CD8-positive, alpha-beta memory T cell (primary cell): ENCODE results near the gene TUBA1C. TPM values are rescaled to one million over a fixed set of nuclear protein-coding genes. Genes with fewer than 3 reads are reported as not detected.
"Not testable (repeated sequence)": the region's sequence is repeated elsewhere in the genome, so short reads cannot be mapped to it uniquely, and the experiment has no call there.

ENCODE experiments used
- CTCF ChIA-PET: fragments of 350-600 bp; sonication (Branson Sonifier 250); formaldehyde crosslinking; loops from one replicate; lab custom pipeline; 2021; ENCODE audit warnings: antibody characterized with exemption; lab: Charles Lee
- POLR2A ChIA-PET: fragments of 350-600 bp; sonication (Branson Sonifier 250); formaldehyde crosslinking; loops from one replicate; lab custom pipeline; 2021; ENCODE audit warnings: antibody characterized with exemption; lab: Charles Lee
- DNase-seq, 5 donors: peaks; one replicate each; pipeline versions ENCODE4 v3.0.0 to v3.0.0-alpha.2; 2020 to 2022; ENCODE audit warnings: mixed read lengths in 1 of 5
- H3K27ac ChIP-seq: one replicate; pipeline ENCODE4 v1.7.0; 2013; ENCODE audit warnings: low read depth, mild to moderate bottlenecking, low read length, moderate library complexity
- H3K27me3 ChIP-seq: 2 replicates; pipeline ENCODE4 v1.7.0; 2013; ENCODE audit warnings: low read length, mild to moderate bottlenecking; ENCODE audit not compliant: insufficient read depth, poor library complexity, severe bottlenecking
- H3K36me3 ChIP-seq: 2 replicates; pipeline ENCODE4 v1.7.0; 2013; ENCODE audit warnings: mild to moderate bottlenecking, low read length, moderate library complexity; ENCODE audit not compliant: insufficient read depth
- H3K4me1 ChIP-seq: 2 replicates; pipeline ENCODE4 v1.7.0; 2013; ENCODE audit warnings: mild to moderate bottlenecking, low read length, moderate library complexity; ENCODE audit not compliant: insufficient read depth
- H3K4me3 ChIP-seq: 2 replicates; pipeline ENCODE4 v1.7.0; 2013; ENCODE audit warnings: mild to moderate bottlenecking, low read length
- H3K9me3 ChIP-seq: 2 replicates; pipeline ENCODE4 v1.7.0; 2013; ENCODE audit warnings: mild to moderate bottlenecking, low read length
- H3K27ac Mint-ChIP-seq, 8 donors: one replicate each; pipeline ENCODE4 v1.8.0; 2020 to 2021; ENCODE audit warnings: mixed read lengths in 8 of 8, mild to moderate bottlenecking in 6 of 8, inconsistent platforms in 3 of 8, moderate library complexity in 3 of 8
- H3K27me3 Mint-ChIP-seq, 2 donors: one replicate each; pipeline ENCODE4 v1.8.0; 2020 to 2021; ENCODE audit warnings: mixed read lengths in 2 of 2, mild to moderate bottlenecking in 1 of 2, moderate library complexity in 1 of 2
- H3K36me3 Mint-ChIP-seq, 3 donors: one replicate each; pipeline ENCODE4 v1.8.0; 2020 to 2021; ENCODE audit warnings: mixed read lengths in 3 of 3, inconsistent platforms in 1 of 3, mild to moderate bottlenecking in 1 of 3
- H3K4me1 Mint-ChIP-seq, 3 donors: one replicate each; pipeline ENCODE4 v1.8.0; 2020 to 2021; ENCODE audit warnings: mixed read lengths in 3 of 3, inconsistent platforms in 1 of 3, mild to moderate bottlenecking in 1 of 3
- H3K4me3 Mint-ChIP-seq, 7 donors: one replicate each; pipeline ENCODE4 v1.8.0; 2020 to 2021; ENCODE audit warnings: mixed read lengths in 7 of 7, mild to moderate bottlenecking in 6 of 7, moderate library complexity in 4 of 7, inconsistent platforms in 2 of 7
- H3K9me3 Mint-ChIP-seq, 5 donors: one replicate each; pipeline ENCODE4 v1.8.0; 2020 to 2022; ENCODE audit warnings: mixed read lengths in 5 of 5, mild to moderate bottlenecking in 3 of 5, moderate library complexity in 2 of 5, inconsistent platforms in 1 of 5
- polyA plus RNA-seq: library from polyadenylated mRNA; unstranded; fragments of 300-500 nt; fragmentation: Illumina TruSeq; gene quantifications from one replicate; pipeline ENCODE4 v1.2.3, GENCODE V29; 2021
- total RNA-seq, 2 experiments: library from RNA; stranded (reverse); gene quantifications; one replicate each; pipeline ENCODE4 v1.2.3, GENCODE V29; 2021

Gene TUBA1C
- total and polyA plus RNA-seq, 3 experiments from 2014 or later = 49.5 to 356 (median 351) TPM

DNA sequence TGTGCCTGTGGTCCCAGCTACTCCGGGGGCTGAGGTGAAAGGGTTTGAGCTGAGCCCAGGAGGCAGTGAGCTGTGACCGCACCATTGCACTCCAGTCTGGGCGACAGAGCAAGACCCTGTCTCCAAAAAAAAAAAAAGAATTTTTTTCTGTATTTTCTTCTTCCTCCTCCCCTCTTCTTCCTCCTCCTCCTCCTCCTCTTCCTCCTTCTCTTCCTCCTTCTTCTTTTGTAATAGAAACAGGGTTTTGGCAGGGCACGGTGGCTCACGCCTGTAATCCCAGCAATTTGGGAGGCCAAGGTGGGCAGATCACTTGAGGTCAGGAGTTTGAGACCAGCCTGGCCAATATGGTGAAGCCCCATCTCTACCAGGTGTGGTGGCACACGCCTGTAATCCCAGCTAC is 15.7 kb downstream of the TUBA1C start:
- H3K27me3 Mint-ChIP-seq = peaks cover 7 to 22% of the 10 kb centered on the region in 2 donors
- peak overlapping the region in 1 of 8 donors; percentile 65 for H3K27ac Mint-ChIP-seq

DNA sequence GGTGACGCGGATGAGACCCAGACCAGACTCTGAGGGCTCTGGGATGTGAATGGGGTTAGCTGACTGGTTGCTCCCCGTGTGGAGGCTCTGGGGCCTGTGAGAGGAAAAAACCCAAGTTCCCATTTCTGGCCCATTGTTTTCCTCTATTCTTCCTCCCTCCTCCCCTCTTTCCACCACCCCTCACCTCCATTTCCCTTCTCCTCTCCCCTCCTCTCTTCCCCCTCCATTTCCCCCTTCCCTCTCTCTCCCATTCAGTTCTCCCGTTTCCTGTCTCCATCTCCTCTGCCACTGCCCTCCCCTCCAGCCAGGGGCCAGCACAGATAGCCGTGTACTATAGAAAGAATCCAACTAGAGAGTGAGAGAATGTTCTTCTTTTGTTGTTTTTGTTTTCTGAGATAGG is 17.4 kb downstream of the TUBA1C start:
- H3K4me1 Mint-ChIP-seq = no peaks in the 10 kb centered on the region
- no peak overlapping the region for H3K27ac Mint-ChIP-seq
- H3K4me3 Mint-ChIP-seq = no peak overlapping the region
- H3K27me3 ChIP-seq = no peaks in the 10 kb centered on the region
- H3K27ac ChIP-seq = no peak overlapping the region
- H3K9me3 Mint-ChIP-seq = no peaks in the 10 kb centered on the region
- H3K27me3 Mint-ChIP-seq = peaks cover 12 to 30% of the 10 kb centered on the region in 2 donors
- CTCF ChIA-PET = interaction anchor here (0.9 to 1.4 kb wide), 2 partner anchors 55 to 65 kb away, joined by 3 to 4 read pairs; partner anchors contain the start of gene C1QL4
- H3K36me3 ChIP-seq = no peaks in the 10 kb centered on the region
- no peak overlapping the region for H3K4me3 ChIP-seq
- no peaks in the 10 kb centered on the region for H3K4me1 ChIP-seq
- POLR2A ChIA-PET = no interaction called here
- no peaks in the 10 kb centered on the region for H3K36me3 Mint-ChIP-seq
- no peaks in the 10 kb centered on the region for H3K9me3 ChIP-seq
- DNase-seq = no peak

More for the DNA sequence above, 15.7 kb downstream of the TUBA1C start:
- POLR2A ChIA-PET, H3K27ac ChIP-seq, H3K4me1 ChIP-seq, H3K27me3 ChIP-seq, H3K4me1 Mint-ChIP-seq, H3K4me3 Mint-ChIP-seq, H3K36me3 Mint-ChIP-seq, H3K9me3 Mint-ChIP-seq, H3K36me3 ChIP-seq, DNase-seq, CTCF ChIA-PET, H3K9me3 ChIP-seq, H3K4me3 ChIP-seq: not testable (repeated sequence)

DNA sequence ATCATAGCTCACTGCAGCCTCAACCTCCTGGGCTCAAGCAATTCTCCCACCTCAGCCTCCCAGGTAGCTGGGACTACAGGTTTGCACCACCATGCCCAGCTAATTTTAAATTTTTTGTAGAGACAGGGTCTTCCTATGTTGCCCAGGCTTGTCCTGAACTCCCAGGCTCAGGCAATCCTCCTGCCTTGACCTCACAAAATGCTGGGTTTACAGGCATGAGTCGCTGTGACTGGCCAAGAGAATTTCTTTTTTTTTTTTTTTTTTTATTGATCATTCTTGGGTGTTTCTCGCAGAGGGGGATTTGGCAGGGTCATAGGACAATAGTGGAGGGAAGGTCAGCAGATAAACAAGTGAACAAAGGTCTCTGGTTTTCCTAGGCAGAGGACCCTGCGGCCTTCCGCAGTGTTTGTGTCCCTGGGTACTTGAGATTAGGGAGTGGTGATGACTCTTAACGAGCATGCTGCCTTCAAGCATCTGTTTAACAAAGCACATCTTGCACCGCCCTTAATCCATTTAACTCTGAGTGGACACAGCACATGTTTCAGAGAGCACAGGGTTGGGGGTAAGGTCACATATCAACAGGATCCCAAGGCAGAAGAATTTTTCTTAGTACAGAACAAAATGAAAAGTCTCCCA is 18.0 kb downstream of the TUBA1C start:
- H3K27ac ChIP-seq, H3K36me3 Mint-ChIP-seq, DNase-seq, H3K9me3 ChIP-seq, H3K27ac Mint-ChIP-seq, H3K36me3 ChIP-seq, H3K4me1 Mint-ChIP-seq, H3K4me1 ChIP-seq, H3K4me3 ChIP-seq, POLR2A ChIA-PET, H3K4me3 Mint-ChIP-seq, H3K9me3 Mint-ChIP-seq, H3K27me3 ChIP-seq: not testable (repeated sequence)
- H3K27me3 Mint-ChIP-seq = peaks cover 13 to 35% of the 10 kb centered on the region in 2 donors
- CTCF ChIA-PET = interaction anchor here (0.9 to 1.4 kb wide), 2 partner anchors 54 to 65 kb away, joined by 3 to 4 read pairs; partner anchors contain the start of gene C1QL4

DNA sequence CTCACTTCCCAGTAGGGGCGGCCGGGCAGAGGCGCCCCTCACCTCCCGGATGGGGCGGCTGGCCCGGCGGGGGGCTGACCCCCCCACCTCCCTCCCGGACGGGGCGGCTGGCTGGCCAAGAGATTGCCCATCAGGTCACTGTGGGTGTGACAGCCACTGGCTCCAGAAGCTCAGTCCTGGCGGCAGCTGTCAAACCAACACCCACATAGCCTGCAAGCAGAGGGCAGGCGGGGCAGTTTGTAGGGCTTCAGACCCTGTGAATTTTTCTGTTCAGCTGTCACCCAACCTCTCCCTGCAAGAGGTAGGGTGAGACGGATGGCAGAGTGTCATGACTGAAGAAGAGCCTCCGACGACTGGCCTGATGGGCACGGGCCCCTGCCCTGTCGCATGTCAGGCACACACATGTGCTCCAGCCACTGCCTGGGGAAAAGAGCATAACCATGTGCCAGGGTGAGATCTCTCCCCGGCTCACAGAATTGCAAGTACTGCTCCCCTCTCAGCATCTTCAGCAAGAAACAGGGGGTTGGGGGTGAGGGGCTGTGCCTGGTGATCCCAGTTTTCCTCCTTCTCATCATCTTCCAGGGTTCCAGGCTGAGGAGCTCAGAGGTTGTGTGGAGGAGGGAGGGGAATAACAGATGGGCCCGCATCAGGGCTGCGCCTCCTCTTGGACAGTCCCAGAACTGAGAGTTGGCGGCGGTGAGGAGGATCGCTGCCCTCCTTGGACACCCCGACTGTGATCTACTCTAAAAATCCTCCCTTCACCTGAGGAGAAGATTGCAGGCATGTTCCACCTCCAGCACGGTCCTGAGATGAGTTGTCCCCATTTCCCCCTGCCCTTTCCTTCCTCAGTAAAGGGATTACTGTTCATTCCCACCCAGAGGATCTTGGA is 18.9 kb downstream of the TUBA1C start:
- no peak overlapping the region for H3K27ac ChIP-seq
- H3K4me3 ChIP-seq = no peak overlapping the region
- no peak for DNase-seq
- no peaks in the 10 kb centered on the region for H3K4me1 ChIP-seq
- no peaks in the 10 kb centered on the region for H3K9me3 Mint-ChIP-seq
- no peak overlapping the region for H3K27ac Mint-ChIP-seq
- H3K9me3 ChIP-seq = no peaks in the 10 kb centered on the region
- H3K4me1 Mint-ChIP-seq = no peaks in the 10 kb centered on the region
- ChIA-PET POLR2A (interaction anchor here (0.6 kb wide), 1 partner anchor 29 kb away, joined by 4 read pairs; no protein-coding TSS in a partner anchor), CTCF (interaction anchor here (1.1 to 12.3 kb wide), 4 partner anchors 11 to 64 kb away, joined by 3 to 109 read pairs (median 5); partner anchors contain the start of gene PRPH)
- no peak overlapping the region for H3K4me3 Mint-ChIP-seq
- no peaks in the 10 kb centered on the region for H3K36me3 Mint-ChIP-seq
- H3K36me3 ChIP-seq = no peaks in the 10 kb centered on the region
- H3K27me3 ChIP-seq = peaks cover 4% of the 10 kb centered on the region
- H3K27me3 Mint-ChIP-seq = peaks cover 18 to 42% of the 10 kb centered on the region in 2 donors

DNA sequence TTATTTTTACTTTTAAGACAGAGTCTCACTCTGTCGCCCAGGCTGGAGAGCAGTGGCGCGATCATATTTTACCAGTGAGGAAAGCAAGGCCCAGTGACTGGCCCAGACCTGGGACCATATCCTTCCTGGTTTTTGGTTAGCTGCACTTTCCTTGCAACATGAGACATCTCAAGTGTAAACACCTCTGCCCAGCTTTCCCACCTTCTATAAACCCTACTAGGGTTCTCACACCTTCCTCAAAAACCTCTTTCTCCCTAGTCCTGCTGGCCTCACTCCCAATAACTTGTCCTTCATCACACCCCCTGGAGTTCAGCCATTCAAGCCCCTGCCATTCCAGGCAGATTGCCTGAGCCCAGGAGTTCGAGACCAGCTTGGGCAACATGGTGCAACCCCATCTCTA is 19.8 kb downstream of the TUBA1C start:
- peaks cover 18 to 41% of the 10 kb centered on the region in 2 donors for H3K27me3 Mint-ChIP-seq
- Histone ChIP-seq H3K27me3 (peaks cover 7% of the 10 kb centered on the region), H3K4me3 (no peak overlapping the region), H3K36me3 (no peaks in the 10 kb centered on the region), H3K27ac (no peak overlapping the region), H3K9me3 (no peaks in the 10 kb centered on the region), H3K4me1 (no peaks in the 10 kb centered on the region)
- no peak overlapping the region for H3K27ac Mint-ChIP-seq
- CTCF ChIA-PET = interaction anchor here (1.0 to 12.3 kb wide), 5 partner anchors 10 to 63 kb away, joined by 3 to 109 read pairs (median 3); partner anchors contain the start of gene PRPH
- no peaks in the 10 kb centered on the region for H3K9me3 Mint-ChIP-seq
- H3K36me3 Mint-ChIP-seq = no peaks in the 10 kb centered on the region
- no peaks in the 10 kb centered on the region for H3K4me1 Mint-ChIP-seq
- POLR2A ChIA-PET = interaction anchor here (0.6 kb wide), 1 partner anchor 28 kb away, joined by 4 read pairs; no protein-coding TSS in a partner anchor
- no peak overlapping the region for H3K4me3 Mint-ChIP-seq
- DNase-seq = no peak

DNA sequence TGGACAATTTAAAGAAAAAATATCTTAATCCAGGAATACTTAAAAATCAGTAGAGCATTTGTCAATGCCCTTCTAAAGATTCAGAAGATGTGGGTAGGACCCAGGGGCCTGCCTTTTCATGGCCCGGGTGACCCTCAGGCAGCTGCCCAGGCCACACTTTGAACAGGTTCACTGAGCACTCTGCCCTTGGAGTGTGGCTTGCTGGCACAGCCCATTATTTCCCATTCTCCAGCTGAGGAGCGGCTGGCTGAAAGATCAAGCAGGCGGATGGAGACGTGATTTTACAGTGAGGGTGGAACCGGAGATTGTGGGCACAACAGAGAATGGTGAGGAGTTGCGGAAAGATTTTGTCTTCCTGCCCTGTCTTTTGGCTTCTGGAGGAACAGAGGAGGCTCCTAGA is 23.0 kb downstream of the TUBA1C start:
- Histone ChIP-seq H3K27ac (no peak overlapping the region), H3K4me3 (no peak overlapping the region), H3K9me3 (no peaks in the 10 kb centered on the region), H3K27me3 (peaks cover 7% of the 10 kb centered on the region), H3K36me3 (no peaks in the 10 kb centered on the region), H3K4me1 (no peaks in the 10 kb centered on the region)
- H3K4me1 Mint-ChIP-seq = no peaks in the 10 kb centered on the region
- H3K9me3 Mint-ChIP-seq = no peaks in the 10 kb centered on the region
- H3K27me3 Mint-ChIP-seq = peaks cover 16 to 48% of the 10 kb centered on the region in 2 donors
- POLR2A ChIA-PET = no interaction called here
- no peak overlapping the region for H3K4me3 Mint-ChIP-seq
- no peaks in the 10 kb centered on the region for H3K36me3 Mint-ChIP-seq
- peak overlapping the region in 1 of 8 donors; percentile 2 for H3K27ac Mint-ChIP-seq
- CTCF ChIA-PET = interaction anchor here (1.0 to 12.3 kb wide), 5 partner anchors 9 to 227 kb away, joined by 3 to 109 read pairs (median 10); partner anchors contain the start of gene DNAJC22
- peak in 1 of 5 donors; percentile 23 for DNase-seq

DNA sequence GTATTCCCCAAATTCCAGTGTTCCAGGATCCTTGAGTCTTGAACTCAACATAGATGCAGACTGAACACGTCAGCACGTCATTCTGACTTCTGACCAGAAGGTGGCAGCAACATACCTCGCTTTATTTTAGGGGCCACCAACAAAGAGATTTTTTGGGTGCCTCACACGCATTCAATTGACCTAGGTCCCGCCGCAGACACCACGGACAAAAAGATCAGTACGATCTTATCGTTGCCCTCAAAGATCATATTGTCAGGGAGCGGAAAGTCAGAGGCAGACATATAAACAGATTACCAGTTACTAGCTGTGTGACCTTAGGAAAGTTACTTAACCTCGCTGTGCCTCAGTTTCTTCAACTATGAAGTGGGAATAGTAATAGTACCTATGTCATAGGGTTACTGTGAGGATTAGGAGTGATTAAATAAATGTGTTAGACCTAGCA is 23.6 kb downstream of the TUBA1C start:
- Mint-ChIP-seq H3K27ac (no peak overlapping the region), H3K9me3 (no peaks in the 10 kb centered on the region), H3K36me3 (no peaks in the 10 kb centered on the region), H3K4me3 (no peak overlapping the region), H3K4me1 (no peaks in the 10 kb centered on the region), H3K27me3 (peaks cover 16 to 48% of the 10 kb centered on the region in 2 donors)
- Histone ChIP-seq H3K4me3 (no peak overlapping the region), H3K27me3 (peaks cover 7% of the 10 kb centered on the region), H3K9me3 (no peaks in the 10 kb centered on the region), H3K4me1 (no peaks in the 10 kb centered on the region), H3K27ac (no peak overlapping the region), H3K36me3 (no peaks in the 10 kb centered on the region)
- CTCF ChIA-PET = interaction anchor here (0.7 to 12.3 kb wide), 18 partner anchors 10 to 265 kb away, joined by 3 to 109 read pairs (median 7); partner anchors contain the start of genes C1QL4, DNAJC22 and TROAP
- DNase-seq = peak; percentile 51 to 75 (median 67)
- POLR2A ChIA-PET = no interaction called here
